Transverse colon (tissue), 4 donors: ENCODE data around the gene ATP6V0C. TPM values are rescaled to one million over a fixed set of nuclear protein-coding genes. Genes with fewer than 3 reads are reported as not detected.

Source experiments
- DNase-seq: peaks from one replicate; pipeline ENCODE4 v3.0.0-alpha.2; 2019
- H3K27ac ChIP-seq, 4 donors: fragments of 200-600 bp; sonication (generic); 2 replicates each; pipeline ENCODE4 v1.5.1; 2016 to 2018; ENCODE audit warnings: inconsistent platforms in 4 of 4
- H3K27me3 ChIP-seq: fragments of 200-600 bp; sonication (generic); 2 replicates; pipeline ENCODE4 v1.5.1; 2017; ENCODE audit warnings: inconsistent platforms
- H3K36me3 ChIP-seq, 4 donors: fragments of 200-600 bp; sonication (generic); 2 replicates each; pipeline ENCODE4 v1.5.1; 2017 to 2019; ENCODE audit warnings: inconsistent platforms in 4 of 4
- H3K4me1 ChIP-seq, 4 donors: fragments of 200-600 bp; sonication (generic); 2 replicates each; pipeline ENCODE4 v1.5.1; 2017 to 2020; ENCODE audit warnings: inconsistent platforms in 4 of 4
- H3K4me3 ChIP-seq, 4 donors: fragments of 200-600 bp; sonication (generic); 1 replicate in 1 of 4; 2 replicates in 3 of 4; pipeline versions ENCODE4 v1.5.1 to v1.6.1; 2017 to 2019; ENCODE audit warnings: inconsistent platforms in 4 of 4
- H3K9me3 ChIP-seq, 2 donors: fragments of 200-600 bp; sonication (generic); 2 replicates each; pipeline ENCODE4 v1.5.1; 2017 to 2019; ENCODE audit warnings: inconsistent platforms in 2 of 2
- EP300 ChIP-seq: sonication (generic); formaldehyde crosslinking; IDR thresholded peaks from one replicate; pipeline ENCODE4 v1.6.1; 2017; ENCODE audit warnings: antibody characterized with exemption, low read depth
- POLR2A ChIP-seq: fragments of 450-650 bp; IDR thresholded peaks from one replicate; pipeline ENCODE4 v1.6.1; 2016; ENCODE audit warnings: antibody characterized with exemption, mild to moderate bottlenecking, moderate library complexity
- POLR2AphosphoS5 ChIP-seq, 3 donors: sonication (generic); formaldehyde crosslinking; IDR thresholded peaks; one replicate each; pipeline ENCODE4 v1.6.1; 2016; ENCODE audit warnings: antibody characterized with exemption in 3 of 3
- WGBS, 2 donors: methylation state at CpG; one replicate each; pipeline ENCODE4 v1.1.5; 2018; ENCODE audit warnings: low coverage in 1 of 2; 5-methylcytosine and 5-hydroxymethylcytosine counted together
- in situ Hi-C, 4 donors: fragments of 200-750 bp; cut with MboI; loops; one replicate each; pipeline versions ENCODE4 v1.15.0 to v1.15.1; 2017; ENCODE audit warnings: low sequenced_read_pairs in 3 of 4, low pct_ligation_motif_present in 1 of 4, low pct_unique_long_range_greater_than_20kb in 1 of 4
- intact Hi-C: fragments of 100-400 bp; cut with DNase I; formaldehyde crosslinking; loops from one replicate; pipeline ENCODE4 v1.15.1; 2023; ENCODE audit warnings: low total_unique reads
- total RNA-seq, 4 donors: library from RNA; depleted of rRNA; stranded (reverse); fragments of >200 nt; gene quantifications; one replicate each; pipeline ENCODE4 v1.1.0, GENCODE V29; 2016
- TF ChIP-seq, protein P1 (sequence below), 5 experiments: fragments of 200-600 bp in 3 of 5; fragments of 450-650 bp in 2 of 5; sonication (generic) in 3 of 5; IDR thresholded peaks; 1 replicate in 2 of 5; 2 replicates in 3 of 5; pipeline ENCODE4 v1.5.1; 2016 to 2017; ENCODE audit warnings: antibody characterized with exemption in 5 of 5, inconsistent platforms in 3 of 5, mild to moderate bottlenecking in 2 of 5, moderate library complexity in 1 of 5

ATP6V0C gene
- total RNA-seq, 4 donors from 2014 or later = 101 to 237 (median 135) TPM

DNA sequence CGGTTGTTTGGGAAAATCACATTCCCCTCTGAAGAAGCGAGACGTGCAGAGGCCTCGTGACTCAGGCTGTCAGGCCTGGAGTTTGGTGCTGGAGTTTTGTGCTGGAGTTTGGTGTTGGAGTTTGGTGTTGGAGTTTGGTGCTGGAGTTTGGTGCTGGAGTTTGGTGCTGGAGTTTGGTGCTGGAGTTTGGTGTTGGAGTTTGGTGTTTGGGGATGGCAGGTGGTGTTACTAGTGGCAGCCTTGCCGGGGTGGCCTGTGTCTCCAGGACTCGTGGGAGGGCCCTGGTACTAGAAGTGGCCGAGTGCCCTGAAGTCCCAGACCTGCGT is 26.3 kb upstream of the ATP6V0C start:
- Histone ChIP-seq H3K9me3 (no peaks in the 10 kb centered on the region), H3K27ac (no peak overlapping the region), H3K27me3 (no peaks in the 10 kb centered on the region), H3K36me3 (no peaks in the 10 kb centered on the region), H3K4me3 (no peak overlapping the region), H3K4me1 (peaks cover 8 to 31% (median 10%) of the 10 kb centered on the region in 4 donors)
- 66% methylated on average over 8 of the region's 8 CpGs; no CpG with 5 or more reads in 1 of the 2 donors for WGBS, 2 donors
- no peak for DNase-seq
- no peak for TF ChIP-seq POLR2A
- TF ChIP-seq EP300 = no peak
- TF ChIP-seq POLR2AphosphoS5 (IDR thresholded peaks at IDR 0.05) = no peak
- TF ChIP-seq, protein P1, sequence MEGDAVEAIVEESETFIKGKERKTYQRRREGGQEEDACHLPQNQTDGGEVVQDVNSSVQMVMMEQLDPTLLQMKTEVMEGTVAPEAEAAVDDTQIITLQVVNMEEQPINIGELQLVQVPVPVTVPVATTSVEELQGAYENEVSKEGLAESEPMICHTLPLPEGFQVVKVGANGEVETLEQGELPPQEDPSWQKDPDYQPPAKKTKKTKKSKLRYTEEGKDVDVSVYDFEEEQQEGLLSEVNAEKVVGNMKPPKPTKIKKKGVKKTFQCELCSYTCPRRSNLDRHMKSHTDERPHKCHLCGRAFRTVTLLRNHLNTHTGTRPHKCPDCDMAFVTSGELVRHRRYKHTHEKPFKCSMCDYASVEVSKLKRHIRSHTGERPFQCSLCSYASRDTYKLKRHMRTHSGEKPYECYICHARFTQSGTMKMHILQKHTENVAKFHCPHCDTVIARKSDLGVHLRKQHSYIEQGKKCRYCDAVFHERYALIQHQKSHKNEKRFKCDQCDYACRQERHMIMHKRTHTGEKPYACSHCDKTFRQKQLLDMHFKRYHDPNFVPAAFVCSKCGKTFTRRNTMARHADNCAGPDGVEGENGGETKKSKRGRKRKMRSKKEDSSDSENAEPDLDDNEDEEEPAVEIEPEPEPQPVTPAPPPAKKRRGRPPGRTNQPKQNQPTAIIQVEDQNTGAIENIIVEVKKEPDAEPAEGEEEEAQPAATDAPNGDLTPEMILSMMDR (IDR thresholded peaks at IDR 0.05) = no peak
- intact Hi-C loops (no loop called here), in situ Hi-C loops (loop anchor here in 3 of 4 donors (25.0 kb wide), 3 partner anchors 150 to 325 kb away; partner anchors contain the start of genes ABCA3 (in 2 of the 3), CASKIN1 (in 1 of the 3) and TRAF7 (in 1 of the 3))

DNA sequence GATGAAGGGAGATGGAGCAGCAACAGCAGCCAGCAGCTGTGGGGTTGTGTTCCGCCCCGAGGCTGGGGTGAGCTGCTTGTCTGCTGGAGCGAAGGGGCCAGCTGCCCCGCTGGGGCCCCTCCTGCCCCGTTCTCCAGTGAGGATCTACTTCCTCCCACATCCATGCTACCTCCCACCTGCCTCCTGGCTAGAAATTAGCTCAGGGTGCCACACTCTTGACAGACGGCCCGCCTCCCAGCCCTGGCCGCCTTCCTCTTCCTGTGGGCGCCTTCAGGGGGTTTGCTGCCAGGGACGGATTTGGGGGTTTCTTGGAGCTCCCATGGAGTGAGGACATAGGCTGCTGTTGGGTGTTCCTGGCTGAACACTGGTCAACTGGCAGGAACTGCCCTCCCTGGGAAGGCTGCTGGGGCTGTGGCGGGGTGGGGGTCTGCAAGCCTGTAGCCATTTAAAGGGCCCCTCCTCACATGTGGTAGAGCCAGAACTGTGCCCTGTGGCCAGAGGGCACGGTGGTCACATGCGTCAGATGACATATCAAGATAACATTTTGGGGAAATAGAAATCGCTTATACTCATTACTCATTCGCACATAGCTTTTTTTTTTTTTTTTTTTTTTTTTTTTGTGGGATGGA is 25.7 kb upstream of the ATP6V0C start:
- Histone ChIP-seq H3K36me3 (no peaks in the 10 kb centered on the region), H3K9me3 (no peaks in the 10 kb centered on the region)
- in situ Hi-C loops = loop anchor here in 3 of 4 donors (25.0 kb wide), 3 partner anchors 151 to 326 kb away; partner anchors contain the start of genes ABCA3 (in 2 of the 3), CASKIN1 (in 1 of the 3) and TRAF7 (in 1 of the 3)

DNA sequence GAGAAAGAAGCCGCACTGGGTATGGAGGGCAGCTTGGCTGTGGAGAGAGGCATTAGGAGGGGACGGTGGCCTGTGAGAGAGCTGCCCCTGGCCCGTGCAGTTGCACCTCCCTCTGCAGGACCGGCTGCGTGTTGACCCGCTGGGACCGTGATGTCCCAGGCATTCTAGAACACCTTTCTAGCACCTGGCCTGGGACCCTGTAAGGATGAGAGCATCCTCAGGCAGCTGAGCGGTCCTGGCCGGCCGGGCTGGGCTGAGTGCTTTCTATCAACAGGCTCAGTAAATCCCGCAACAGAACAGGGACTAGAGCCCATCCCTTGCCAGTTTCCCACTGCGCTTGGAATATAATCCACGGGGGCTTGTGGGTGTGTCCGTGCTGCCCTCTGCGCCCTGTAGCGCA is 24.2 kb upstream of the ATP6V0C start:
- peaks cover 0 to 22% (median 3%) of the 10 kb centered on the region in 4 donors for H3K4me1 ChIP-seq
- H3K36me3 ChIP-seq = no peaks in the 10 kb centered on the region
- TF ChIP-seq POLR2A (no peak), POLR2AphosphoS5 (IDR thresholded peaks at IDR 0.05) (no peak), EP300 (no peak)
- TF ChIP-seq, protein P1 (IDR thresholded peaks at IDR 0.05) = no peak
- no peaks in the 10 kb centered on the region for H3K27me3 ChIP-seq
- H3K4me3 ChIP-seq = no peak overlapping the region
- DNase-seq = no peak
- in situ Hi-C loops = loop anchor here in 3 of 4 donors (25.0 kb wide), 3 partner anchors 152 to 327 kb away; partner anchors contain the start of genes ABCA3 (in 2 of the 3), CASKIN1 (in 1 of the 3) and TRAF7 (in 1 of the 3)
- H3K9me3 ChIP-seq = no peaks in the 10 kb centered on the region
- WGBS, 2 donors = 95 to 100% methylated on average over 1 to 16 of the region's 16 CpGs
- intact Hi-C loops = no loop called here
- H3K27ac ChIP-seq = no peak overlapping the region

More for the DNA sequence above, 25.7 kb upstream of the ATP6V0C start:
- H3K4me1 ChIP-seq = peaks cover 4 to 30% (median 8%) of the 10 kb centered on the region in 4 donors
- TF ChIP-seq, protein P1 (IDR thresholded peaks at IDR 0.05) = no peak
- no peak for TF ChIP-seq POLR2AphosphoS5 (IDR thresholded peaks at IDR 0.05)
- TF ChIP-seq POLR2A = no peak
- no peak for TF ChIP-seq EP300
- no peak overlapping the region for H3K4me3 ChIP-seq
- no peak for DNase-seq
- H3K27ac ChIP-seq = no peak overlapping the region
- no peaks in the 10 kb centered on the region for H3K27me3 ChIP-seq
- intact Hi-C loops = no loop called here
- WGBS, 2 donors = 81 to 100% methylated on average over 1 to 15 of the region's 15 CpGs

DNA sequence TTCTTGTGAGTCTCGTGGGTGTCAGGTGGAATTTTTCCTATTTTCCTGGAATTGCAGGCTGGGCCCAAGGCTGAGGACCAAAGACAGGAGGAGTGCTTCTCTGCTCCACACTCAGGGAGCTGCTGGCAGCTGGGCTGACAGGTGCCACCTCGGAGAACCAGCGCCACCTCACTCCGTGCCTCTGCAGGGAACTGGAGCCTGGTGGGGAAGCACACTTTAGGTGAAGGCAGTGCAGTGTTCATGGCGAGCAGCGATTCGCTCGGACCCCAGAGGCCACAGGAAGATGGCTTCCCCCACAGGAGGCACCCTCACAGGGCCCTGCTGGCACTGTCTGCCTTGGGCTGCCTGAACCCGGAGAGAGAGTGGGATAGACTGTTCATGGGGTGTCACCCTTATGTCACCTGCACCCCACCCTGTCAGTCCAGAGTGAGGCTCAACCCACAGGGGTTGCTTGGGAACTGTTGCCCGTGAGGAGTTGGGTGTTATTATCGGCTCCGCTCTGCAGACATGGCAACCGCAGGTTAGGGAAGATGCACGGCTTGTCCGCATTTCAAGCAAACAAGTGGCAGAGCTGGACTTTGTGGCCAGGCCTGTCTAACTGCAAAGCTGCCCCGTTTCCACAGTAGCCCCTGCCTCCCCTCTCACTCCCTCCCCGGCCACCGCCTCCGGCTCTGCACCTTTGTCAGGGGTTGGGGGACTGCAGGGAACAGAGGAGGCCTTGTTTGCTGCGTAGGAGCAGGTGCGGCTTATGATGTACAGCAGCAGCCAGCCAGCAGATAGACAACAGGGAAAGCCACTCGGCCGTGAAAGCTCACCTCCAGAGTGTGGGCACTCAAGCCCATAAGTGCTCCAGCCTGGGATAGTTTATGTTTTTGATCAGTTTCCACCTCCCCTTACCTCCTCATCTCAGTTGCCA is 23.3 kb upstream of the ATP6V0C start:
- in situ Hi-C loops (loop anchor here (10.0 to 25.0 kb wide), 4 partner anchors 56 to 328 kb away; partner anchors contain the start of genes ABCA3 (in 2 of the 4), CASKIN1 (in 1 of the 4) and TRAF7 (in 1 of the 4)), intact Hi-C loops (no loop called here)
- no peak for TF ChIP-seq POLR2AphosphoS5 (IDR thresholded peaks at IDR 0.05)
- TF ChIP-seq POLR2A = no peak
- TF ChIP-seq EP300 = no peak
- TF ChIP-seq, protein P1 (IDR thresholded peaks at IDR 0.05) = no peak
- Histone ChIP-seq H3K4me1 (peaks cover 0 to 22% (median 3%) of the 10 kb centered on the region in 4 donors), H3K27ac (no peak overlapping the region), H3K9me3 (no peaks in the 10 kb centered on the region), H3K27me3 (no peaks in the 10 kb centered on the region), H3K36me3 (no peaks in the 10 kb centered on the region), H3K4me3 (no peak overlapping the region)
- WGBS, 2 donors = 75 to 81% methylated on average over 2 to 22 of the region's 23 CpGs
- DNase-seq = no peak
